Measurements from ENCODE around the gene ALX3.

Gene ALX3

GRCh38 chr1:110063781-110064180 lies 6.7 kb downstream of the ALX3 start:
- no peak for DNase-seq

GRCh38 chr1:110062612-110063011 lies 7.9 kb downstream of the ALX3 start:
- DNase-seq = no peak

- no peak for DNase-seq
Measured at GRCh38 chr1:110061341-110061740, 9.1 kb downstream of the ALX3 start.

GRCh38 chr1:110060662-110061060 lies 9.8 kb downstream of the ALX3 start:
- DNase-seq = no peak

GRCh38 chr1:110060034-110060661 lies 10.3 kb downstream of the ALX3 start:
- DNase-seq = no peak

- DNase-seq = no peak
Measured at GRCh38 chr1:110059133-110059863, 11.2 kb downstream of the ALX3 start.

GRCh38 chr1:110058591-110058990 lies 11.9 kb downstream of the ALX3 start:
- DNase-seq = no peak

GRCh38 chr1:110057963-110058518 lies 12.4 kb downstream of the ALX3 start:
- no peak for DNase-seq

- no peak for DNase-seq
Measured at GRCh38 chr1:110056776-110057175, 13.7 kb downstream of the ALX3 start.

- DNase-seq = no peak
Measured at GRCh38 chr1:110056285-110056683, 14.2 kb downstream of the ALX3 start.

- DNase-seq = no peak
Measured at GRCh38 chr1:110055493-110056284, 14.8 kb downstream of the ALX3 start.

- DNase-seq = peak; percentile 11
Measured at GRCh38 chr1:110053552-110054428, 16.7 kb downstream of the ALX3 start.

- no peak for DNase-seq
Measured at GRCh38 chr1:110051262-110051648, 19.2 kb downstream of the ALX3 start.

- DNase-seq = no peak
Measured at GRCh38 chr1:110050602-110051261, 19.7 kb downstream of the ALX3 start.

- no peak for DNase-seq
Measured at GRCh38 chr1:110049801-110050601, 20.5 kb downstream of the ALX3 start.

- DNase-seq = no peak
Measured at GRCh38 chr1:110048923-110049601, 21.4 kb downstream of the ALX3 start.

GRCh38 chr1:110048240-110048639 lies 22.2 kb downstream of the ALX3 start:
- DNase-seq = no peak

- no peak for DNase-seq
Measured at GRCh38 chr1:110047463-110047862, 23.0 kb downstream of the ALX3 start.

GRCh38 chr1:110043016-110043415 lies 27.5 kb downstream of the ALX3 start:
- DNase-seq = no peak

- no peak for DNase-seq
Measured at GRCh38 chr1:110040548-110040947, 29.9 kb downstream of the ALX3 start.

- no peak for DNase-seq
Measured at GRCh38 chr1:110039641-110040040, 30.8 kb downstream of the ALX3 start.

Data from NCI-H1092 (cell line).